Stimulated activated CD8-positive, alpha-beta memory T cell treated with anti-CD3 and anti-CD28 coated beads, Interleukin-7, amount 100 ng/mL, for 48 hours (primary cell): ENCODE measurements around the gene CYTL1.
"Not testable (repeated sequence)": the region's sequence is repeated elsewhere in the genome, so short reads cannot be mapped to it uniquely, and the experiment has no call there.

Source experiments
- DNase-seq, 2 donors: peaks; one replicate each; pipeline ENCODE4 v3.0.0-alpha.2; 2020; ENCODE audit warnings: low read depth in 1 of 2; ENCODE audit errors: extremely low read depth in 1 of 2

Gene CYTL1

DNA sequence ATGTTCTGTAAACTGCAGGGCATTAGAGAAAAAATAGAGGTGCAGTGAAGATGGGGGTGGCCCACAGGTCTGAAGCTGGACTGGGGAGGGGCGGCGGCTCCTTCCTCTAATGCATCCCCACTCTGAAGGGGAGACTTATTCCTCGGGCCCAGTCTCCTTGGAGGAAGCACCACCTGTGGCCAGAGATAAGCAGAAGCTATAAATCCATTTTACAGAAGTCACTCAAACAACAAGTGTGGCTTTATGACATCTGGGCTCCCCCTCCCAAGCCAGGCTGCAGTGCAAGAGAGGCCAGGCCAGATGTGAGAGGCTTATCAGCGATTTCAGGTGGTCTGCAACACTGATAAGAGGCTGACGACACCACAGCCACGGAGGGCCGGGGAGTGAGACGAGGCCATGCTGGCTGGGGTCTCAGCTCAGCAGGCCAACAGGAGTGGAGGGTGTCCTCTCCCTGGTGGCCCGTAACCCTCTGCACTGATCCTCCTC, 15.8 kb downstream of the CYTL1 start:
- no peak for DNase-seq

DNA sequence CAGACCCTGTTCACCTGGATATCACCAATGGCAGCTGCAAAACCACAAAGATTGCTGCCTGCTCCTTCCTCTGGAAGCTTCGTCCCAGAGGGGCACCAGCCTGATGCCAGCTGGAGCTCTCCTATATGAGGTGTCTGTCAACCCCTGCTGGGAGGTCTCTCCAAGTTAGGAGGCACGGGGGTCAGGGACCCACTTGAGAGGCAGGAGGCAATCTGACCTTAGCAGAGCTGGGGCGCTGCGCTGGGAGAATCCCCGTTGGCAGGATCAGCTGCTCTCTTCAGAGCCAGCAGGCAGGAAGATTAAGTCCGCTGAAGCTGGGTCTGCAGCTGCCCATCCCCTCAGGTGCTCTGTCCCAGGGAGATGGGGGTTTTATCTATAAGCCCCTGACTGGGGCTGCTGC, 17.6 kb downstream of the CYTL1 start:
- DNase-seq = not testable (repeated sequence)

DNA sequence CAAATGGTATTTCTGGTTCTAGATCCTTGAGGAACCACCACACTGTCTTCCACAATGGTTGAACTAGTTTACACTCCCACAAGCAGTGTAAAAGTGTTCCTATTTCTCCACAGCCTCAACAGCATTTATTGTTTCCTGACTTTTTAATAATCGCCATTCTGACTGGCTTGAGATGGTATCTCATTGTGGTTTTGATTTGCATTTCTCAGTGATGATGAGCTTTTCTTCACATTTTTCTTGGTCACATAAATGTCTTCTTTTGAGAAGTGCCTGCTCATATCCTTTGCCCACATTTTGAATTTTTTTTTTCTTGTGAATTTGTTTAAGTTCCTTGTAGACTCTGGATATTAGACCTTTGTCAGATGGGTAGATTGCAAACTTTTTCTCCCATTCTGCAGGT, 22.3 kb downstream of the CYTL1 start:
- DNase-seq = not testable (repeated sequence)

DNA sequence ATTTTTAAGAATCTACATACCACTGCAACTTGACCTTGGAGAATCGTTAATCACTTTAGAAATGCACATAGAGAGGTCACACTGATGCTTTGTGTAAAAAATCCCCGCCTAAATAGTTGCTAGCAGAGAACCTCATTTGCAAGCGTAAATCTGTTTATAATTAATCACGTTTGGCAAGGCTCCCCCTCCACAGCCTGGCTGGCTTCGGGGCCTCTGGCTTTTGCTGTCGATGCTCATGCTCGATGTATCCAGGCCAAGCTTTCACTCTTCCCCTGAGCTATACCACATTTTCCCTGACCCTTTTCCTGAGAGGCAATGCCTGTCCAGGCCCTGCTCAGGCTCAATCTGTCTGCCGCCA, 23.4 kb downstream of the CYTL1 start:
- DNase-seq = no peak

DNA sequence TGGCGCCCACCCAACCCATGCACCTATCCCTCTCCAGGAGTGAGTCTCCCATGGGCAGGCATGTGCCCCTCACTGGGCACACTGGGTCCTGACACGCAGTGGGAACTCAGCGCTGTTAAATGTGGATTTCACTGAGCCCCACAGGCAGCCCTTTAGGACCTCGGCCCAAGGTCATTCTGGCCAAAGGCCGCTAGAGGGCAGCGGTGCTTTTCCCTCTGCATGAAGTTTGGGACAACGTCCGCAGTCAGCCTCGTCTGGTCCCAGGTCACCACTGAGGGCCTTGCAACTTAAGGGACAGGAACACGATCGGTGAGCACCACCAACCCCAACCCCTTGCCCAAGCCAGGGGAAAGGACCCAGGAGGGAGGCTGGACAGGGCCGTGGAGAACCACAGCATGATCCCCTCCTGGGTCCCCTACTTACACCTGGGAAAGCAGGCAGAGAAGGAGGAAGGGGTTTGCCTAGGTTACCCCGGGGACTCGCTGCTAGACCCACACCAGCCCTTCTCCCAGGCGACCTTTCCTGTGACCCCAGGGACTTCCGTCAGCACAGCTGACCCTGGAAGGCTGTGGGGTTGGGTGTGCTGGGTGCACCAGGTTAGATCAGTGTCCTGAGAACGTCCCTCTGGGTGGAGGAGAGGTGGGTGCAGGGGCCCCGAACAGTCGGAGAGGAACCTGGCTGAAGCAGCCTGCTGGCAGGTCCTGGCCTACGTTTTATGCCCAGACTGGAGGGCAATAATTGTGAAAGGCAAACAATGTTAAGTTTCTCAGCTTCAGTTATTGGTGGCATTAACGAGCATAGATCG, 24.0 kb downstream of the CYTL1 start:
- peak in 1 of 2 donors; percentile 22 for DNase-seq

DNA sequence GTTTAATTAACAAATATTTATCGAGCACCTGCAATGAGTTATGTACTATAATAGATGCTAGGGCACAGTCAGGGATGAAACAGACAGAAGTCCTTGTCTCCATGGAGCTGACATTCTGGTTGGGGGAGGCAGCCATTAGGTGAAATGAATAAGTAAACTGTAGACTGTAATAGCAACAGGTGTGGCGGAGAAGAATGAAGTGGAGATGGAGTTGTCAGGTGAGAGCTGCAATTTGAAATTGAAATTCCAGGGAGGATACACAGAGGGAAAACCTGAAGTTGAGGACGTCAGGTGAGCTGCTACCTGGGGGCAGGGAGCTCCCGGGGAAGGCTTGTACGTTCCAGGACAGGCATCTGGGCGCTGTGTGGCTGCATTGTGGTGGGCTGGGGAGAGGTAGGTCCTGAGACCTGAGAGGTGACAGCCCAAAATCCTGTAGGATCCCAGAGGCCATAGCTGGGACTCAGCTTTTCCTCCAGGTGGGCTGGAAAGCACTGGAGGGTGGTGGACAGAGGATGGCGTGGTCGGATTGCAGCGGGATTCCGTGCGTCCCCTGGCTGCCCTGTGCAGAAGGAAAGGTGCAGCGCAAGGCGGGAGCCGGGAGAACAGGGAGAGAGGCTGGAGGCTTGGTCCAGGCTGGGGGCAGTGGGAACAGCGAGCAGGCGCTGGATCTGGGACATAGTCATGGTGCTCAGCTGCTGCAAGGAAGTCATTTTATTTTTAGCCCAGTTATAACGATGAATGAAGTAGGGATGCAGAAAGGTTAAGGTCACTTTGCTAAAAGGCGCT, 24.8 kb downstream of the CYTL1 start:
- no peak for DNase-seq

DNA sequence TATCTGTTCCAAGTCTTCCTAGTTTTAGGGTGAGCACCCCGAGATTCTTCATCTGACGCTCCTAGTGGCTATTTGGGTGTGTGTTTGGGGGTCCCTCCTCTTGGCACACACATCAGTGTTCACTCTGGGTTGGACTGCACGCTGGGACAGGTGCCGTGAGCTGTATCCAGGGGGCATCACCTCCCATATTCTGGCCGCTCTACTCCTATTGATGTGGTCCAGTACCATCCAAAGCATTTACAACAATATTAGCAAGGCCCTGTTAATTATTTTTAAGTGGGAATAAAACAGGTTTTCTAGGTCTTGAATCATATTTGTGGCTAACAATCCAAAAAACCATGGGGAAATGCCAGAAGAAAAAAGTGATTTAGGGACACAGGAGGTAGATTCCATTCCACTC, 26.4 kb downstream of the CYTL1 start:
- no peak for DNase-seq

DNA sequence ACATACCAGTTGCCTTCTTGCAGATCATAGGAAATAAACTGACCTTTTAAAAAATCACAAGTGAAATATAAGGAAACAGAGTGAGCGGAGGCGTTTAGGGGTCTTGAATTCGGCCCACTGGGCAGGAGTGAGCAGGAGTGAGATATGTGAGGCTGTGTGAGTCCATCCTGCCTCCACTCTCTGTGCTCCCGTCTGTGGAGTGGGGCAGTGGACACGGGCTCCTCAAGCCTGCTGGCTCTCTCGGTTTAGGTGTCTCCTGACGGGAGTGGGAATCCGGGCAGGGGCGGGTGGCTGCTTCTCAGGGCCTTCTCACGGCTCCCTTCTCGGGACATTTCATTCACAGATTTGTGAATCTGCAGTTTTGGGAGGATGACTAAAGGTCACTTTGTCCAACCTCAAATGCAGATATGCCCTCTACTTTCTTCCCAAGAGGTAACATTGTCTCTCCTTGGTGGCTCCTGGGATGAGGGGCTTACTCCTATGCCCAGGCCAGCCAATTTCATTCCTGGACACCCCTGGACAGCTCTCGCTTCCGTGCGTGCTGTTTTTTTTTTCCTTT, 27.6 kb downstream of the CYTL1 start:
- DNase-seq = no peak

DNA sequence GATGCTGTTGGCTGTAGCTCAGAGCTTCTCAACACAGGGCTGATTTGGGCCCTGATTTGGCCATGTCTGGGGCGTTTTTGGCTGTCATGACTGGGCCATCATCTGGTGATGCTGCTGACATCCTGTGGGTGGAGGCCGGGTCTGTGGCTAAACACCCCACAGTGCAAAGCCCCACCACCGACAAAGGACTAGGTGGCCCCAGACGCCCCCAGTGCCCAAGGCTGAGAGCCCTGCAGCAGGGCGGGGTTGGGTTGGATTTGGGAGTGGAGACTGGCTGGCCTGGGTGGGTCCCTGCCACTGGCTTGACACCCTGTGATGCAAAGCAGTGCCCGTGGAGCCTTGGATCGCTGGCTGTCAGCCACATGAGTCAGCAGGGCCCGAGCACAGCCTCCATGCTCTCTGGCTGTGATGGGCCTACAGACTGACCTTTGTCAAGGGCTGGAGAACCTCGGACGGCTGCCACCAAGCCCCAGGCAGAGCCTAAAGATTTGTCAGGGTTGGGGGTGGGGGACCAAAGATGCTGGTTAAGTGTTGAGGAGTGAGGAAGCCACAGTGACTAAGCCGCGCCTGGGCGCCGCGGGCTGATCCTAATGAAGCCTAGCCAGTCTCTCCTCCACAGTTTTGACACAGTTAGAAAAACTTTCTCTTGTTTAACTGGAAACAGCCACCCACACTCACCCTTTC, 28.3 kb downstream of the CYTL1 start:
- no peak for DNase-seq

DNA sequence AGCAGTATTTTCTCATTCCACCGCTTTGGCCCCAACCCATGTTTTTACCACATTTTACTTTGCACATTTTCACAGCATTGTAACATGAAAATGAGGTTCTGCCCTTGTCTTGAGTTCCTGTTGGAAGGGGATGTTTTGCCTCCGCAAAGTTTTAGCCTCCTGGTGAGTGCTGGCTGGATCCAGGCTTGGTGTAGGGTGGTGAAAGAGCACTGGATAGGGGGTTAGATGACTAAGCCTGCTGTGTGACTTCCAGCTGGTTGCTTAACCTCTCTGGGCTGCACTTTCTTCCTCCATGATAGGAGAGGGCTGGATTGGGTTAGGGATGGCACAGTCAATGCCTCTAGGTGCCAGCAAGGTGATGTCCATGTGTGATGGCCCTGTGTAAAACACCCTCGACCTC, 28.9 kb downstream of the CYTL1 start:
- DNase-seq = no peak

DNA sequence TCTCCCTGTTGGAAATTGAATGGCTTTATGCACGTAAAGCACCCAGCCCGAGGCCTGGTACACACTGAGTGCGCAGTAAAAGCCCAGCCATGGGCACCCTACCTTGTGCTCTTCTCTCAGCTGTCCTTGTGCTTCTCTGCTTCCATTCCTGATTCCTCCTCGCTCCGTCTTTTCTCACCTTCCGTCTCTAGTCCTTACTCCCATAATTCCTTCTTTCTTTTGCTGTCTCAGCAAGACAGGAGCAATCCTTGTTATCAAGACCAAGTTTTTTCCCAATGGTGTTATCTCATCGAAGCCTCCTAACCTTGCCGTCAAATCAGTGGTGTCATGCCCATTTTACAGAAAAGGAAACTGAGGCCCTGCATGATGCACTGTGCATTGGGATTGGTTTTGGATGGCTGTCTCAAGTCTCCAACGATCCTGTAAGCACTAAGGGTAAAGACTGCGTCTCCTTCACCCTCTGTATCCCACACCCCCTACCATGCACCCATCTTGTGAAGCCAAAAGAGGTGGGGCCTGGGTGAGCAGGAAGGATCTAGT, 30.1 kb downstream of the CYTL1 start:
- no peak for DNase-seq

DNA sequence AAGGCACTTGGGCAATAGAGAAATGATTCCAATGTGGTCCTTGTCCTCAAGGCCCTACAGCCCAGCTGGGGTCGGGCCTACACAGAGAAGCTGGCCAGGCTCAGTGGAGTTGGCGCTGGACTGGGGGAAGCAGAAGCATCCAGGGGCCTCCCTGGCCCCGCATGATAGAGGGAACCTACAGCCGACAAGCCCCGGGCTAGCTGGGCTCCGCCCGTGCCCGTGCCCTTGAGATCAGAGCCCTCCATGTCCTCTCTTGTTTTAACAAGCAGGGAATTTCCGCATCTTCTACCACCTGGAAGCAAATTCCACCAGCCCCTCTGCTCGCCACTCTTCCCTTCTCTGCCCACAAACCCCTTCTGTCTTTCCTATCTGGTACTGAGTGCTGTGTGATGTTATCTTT, 31.6 kb downstream of the CYTL1 start:
- DNase-seq = no peak

DNA sequence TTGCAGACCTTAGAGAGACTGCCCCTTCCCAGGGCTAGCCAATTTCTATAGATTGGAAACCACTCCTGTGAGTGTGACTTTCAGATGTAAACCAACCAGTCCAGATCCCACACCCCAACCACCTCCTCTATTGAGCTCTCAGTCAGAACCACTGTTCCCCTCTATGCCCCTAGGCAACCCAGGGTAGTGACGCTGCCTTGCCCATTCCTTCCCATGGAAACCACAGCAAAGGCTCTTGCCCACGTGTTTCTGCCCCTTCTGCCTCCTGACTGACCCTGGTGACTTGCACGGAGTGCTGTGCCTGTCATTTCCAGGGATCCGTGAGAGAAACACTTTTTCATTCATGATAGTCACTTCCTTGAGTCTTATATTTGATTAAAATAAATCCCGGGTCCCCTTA, 32.4 kb downstream of the CYTL1 start:
- DNase-seq = no peak

DNA sequence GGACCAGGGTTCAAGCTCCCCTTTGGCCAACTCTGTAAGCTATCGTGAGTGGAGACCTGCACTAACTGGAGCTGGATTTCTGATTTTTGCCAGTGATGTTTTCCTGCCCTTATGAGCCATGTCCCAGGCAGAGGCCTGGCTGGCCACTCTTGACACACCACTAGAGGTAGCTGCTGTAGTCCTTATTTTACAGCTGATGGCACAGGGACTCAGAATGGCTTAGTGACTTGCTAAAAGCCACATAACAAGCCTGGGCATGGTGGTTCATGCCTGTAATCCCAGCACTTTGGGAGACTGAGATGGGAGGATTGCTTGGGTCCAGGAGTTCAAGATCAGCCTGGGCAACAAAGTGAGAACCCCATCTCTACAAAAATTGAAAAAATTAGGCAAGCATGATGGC, 33.4 kb downstream of the CYTL1 start:
- DNase-seq = no peak

DNA sequence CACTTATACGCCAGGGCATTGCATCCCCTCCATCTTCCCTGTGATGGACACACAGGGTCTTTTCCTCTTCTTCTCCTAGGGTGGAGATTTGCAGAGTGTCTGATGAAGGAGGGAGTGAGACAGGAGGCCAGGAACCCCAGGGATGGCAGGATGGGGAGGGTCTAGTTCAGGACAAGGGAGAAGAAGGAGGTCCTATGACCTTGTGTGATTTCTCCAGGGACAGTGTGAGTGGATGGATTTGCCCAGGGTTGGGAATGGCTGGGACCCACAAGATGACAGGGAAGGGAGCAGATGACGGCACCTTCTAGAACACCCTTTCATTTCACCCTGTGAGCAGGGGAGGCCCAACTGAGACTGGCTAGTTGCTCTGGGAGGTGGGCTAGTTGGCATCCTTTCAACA, 34.2 kb downstream of the CYTL1 start:
- no peak for DNase-seq

DNA sequence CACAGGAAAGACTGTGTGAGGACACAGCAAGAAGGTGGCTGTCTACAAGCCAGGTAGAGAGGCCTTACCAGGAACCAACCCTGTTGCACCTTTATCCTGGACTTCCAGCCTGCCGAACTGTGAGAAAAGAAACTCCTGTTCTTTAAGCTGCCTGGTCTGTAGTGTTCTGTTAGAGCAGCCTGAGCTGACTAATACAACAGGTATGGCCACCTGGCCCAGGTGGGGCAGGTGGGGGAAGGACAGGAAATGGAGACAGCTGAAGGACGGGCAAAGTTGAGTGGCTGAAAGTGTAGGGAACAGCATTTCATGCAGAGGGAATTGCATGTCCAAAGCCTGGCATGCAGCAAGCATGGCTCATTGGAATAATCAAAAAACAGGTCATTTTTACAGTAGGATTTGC, 35.1 kb downstream of the CYTL1 start:
- no peak for DNase-seq

DNA sequence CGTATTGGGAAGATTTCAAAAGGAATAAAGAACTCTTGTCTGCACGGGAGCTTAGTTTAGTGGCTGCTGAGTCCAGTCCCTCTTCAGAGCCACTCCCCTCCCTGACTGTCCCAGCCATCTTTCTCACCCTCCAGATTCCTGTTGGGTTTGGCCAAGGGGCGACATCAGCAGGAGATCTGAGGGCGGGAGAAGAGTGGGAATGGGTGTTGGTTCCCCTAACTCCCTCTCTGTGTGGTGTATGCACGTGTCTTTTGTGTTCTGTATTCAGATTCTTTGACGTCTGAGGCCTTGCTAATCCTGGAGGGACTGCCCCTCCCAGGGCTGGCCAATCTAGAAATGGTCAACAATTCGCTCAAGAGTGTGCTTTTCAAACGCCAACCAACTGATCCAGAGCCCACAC, 37.4 kb downstream of the CYTL1 start:
- DNase-seq = no peak

DNA sequence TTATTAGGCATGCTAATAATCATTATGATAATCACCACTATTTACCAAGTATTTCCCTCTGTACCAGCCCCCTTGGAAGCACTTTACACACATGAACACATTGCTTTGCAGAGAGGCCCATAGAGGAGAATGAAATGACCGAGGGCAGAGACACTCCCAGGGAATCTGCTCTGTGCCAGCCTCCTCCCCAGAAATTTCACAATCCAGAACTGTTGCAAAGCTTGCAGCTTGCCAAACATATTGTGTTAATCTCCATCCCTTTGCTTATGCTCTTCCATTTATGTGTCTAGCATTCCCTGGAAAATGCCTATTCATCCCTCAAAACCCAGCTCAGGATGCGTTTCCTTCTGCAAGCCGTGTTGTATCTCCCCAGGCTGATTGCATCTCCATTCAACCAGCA, 37.8 kb downstream of the CYTL1 start:
- no peak for DNase-seq

DNA sequence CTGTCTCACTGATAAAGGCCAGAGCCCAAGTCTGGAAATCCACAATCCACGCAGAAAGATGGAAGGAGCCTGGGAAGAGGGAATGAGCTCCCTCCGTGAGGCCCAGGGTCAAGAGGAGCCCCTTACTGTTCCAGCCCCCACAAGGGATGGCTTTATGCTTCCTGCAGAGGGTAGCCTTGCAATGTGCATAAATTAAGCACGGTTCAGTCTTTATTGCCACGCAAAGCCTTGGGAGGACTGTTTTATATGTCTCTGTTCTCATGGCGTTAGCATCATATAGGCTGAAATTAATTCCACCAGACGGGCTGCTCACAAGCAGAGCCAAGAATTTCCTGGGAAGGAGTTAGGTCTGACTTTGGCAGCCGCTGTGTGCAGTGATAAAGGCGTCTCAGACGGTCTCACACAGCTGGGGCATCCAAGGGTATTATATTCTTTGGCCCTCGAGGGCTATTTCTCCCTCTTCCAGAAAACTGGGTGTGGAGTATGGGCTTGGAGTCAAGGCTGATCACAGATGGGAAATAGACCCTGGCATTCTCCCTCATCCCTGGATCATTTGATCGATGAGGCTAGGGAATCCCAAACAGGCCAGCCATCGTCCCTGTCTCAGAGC, 38.5 kb downstream of the CYTL1 start:
- DNase-seq = no peak

DNA sequence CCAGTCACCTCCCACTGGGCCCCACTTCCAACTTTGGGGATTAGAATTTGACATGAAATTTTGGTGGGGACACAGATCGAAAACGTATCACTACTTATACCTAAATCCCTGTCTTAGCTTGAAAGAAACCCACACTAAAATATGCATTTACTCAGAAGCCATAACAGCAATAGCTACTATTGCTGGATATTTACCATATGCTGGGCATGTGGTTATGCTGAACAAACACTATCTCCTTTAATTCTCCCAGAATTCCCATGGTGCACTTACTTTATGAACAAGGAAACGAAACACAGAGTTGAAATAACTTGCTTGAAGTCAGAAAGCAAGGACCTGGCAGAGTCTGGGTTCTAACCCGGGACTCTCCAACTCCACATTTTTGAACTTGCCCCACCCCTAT, 39.3 kb downstream of the CYTL1 start:
- DNase-seq = no peak

DNA sequence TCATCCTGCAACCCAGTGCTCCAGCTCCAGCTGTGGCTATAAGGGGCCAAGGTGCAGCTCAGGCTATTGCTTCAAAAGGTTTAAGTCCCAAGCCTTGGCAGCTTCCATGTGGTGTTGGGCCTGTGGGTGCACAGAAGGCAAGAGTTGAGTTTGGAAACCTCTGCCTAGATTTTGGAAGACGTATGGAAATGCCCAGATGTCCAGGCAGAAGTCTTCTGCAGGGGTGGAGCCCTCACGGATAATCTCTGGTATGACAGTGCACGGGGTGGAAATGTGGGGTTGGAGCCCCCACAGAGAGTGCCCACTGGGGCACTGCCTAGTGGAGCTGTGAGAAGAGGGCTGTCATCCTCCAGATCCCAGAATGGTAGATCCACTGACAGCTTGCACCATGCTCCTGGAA, 44.5 kb downstream of the CYTL1 start:
- no peak for DNase-seq
